GM12878 (cell line): Measurements from ENCODE around the gene PPP1R2.

Experiments
- MYC ChIP-seq: IDR thresholded peaks from 2 replicates; pipeline ENCODE4 v1.6.1; 2011; ENCODE audit warnings: mild to moderate bottlenecking, low read length, moderate library complexity, inconsistent platforms; ENCODE audit not compliant: insufficient read depth, insufficient replicate concordance, insufficient read length, severe bottlenecking
- NBN ChIP-seq: fragments of 450-650 bp; IDR thresholded peaks from 2 replicates; pipeline ENCODE4 v1.6.1; 2016
- RB1 ChIP-seq: fragments of 450-650 bp; formaldehyde crosslinking; IDR thresholded peaks from 2 replicates; pipeline ENCODE4 v1.6.1; 2017; ENCODE audit warnings: mild to moderate bottlenecking, borderline replicate concordance
- SIX5 ChIP-seq: IDR thresholded peaks from 2 replicates; pipeline ENCODE4 v1.6.1; 2011; ENCODE audit warnings: mild to moderate bottlenecking, low read depth, low read length, moderate library complexity; ENCODE audit not compliant: severe bottlenecking
- SP1 ChIP-seq: IDR thresholded peaks from one replicate; pipeline ENCODE4 v1.6.1; 2011; ENCODE audit warnings: low read depth, low read length
- ZNF274 ChIP-seq: IDR thresholded peaks from one replicate; pipeline ENCODE4 v1.8.0; 2011; ENCODE audit not compliant: insufficient read length, insufficient read depth
- ZNF384 ChIP-seq: IDR thresholded peaks from 2 replicates; pipeline ENCODE4 v1.6.1; 2012; ENCODE audit warnings: low read depth, mild to moderate bottlenecking, low read length, improper control_type of control experiment, borderline replicate concordance
- TF ChIP-seq, protein P1 (sequence below): fragments of 450-650 bp; IDR thresholded peaks from 2 replicates; pipeline ENCODE4 v1.6.1; 2017; ENCODE audit warnings: antibody characterized with exemption, mild to moderate bottlenecking, moderate library complexity
- TF ChIP-seq, protein P2 (sequence below), 3 experiments: IDR thresholded peaks in 2 of 3; conservative IDR thresholded peaks in 1 of 3; 2 replicates each; pipeline ENCODE4 v1.5.1; 2011; ENCODE audit warnings: low read depth in 3 of 3, low read length in 3 of 3, mild to moderate bottlenecking in 3 of 3, control low read depth in 2 of 3, moderate library complexity in 2 of 3, inconsistent platforms in 1 of 3, mixed read lengths in 1 of 3; ENCODE audit not compliant: control insufficient read depth in 2 of 3, insufficient read depth in 1 of 3; ENCODE audit errors: extremely low read depth in 1 of 3
- TF ChIP-seq, protein P3 (sequence below): IDR thresholded peaks from 2 replicates; pipeline ENCODE4 v1.6.1; 2012; ENCODE audit warnings: mild to moderate bottlenecking, low read depth, low read length
- TF ChIP-seq, protein P4 (sequence below): fragments of 450-650 bp; IDR thresholded peaks from 2 replicates; pipeline ENCODE4 v1.6.1; 2014; ENCODE audit warnings: mild to moderate bottlenecking
- TF ChIP-seq, protein P5 (sequence below): fragments of 450-650 bp; formaldehyde crosslinking; IDR thresholded peaks from 2 replicates; pipeline ENCODE4 v1.5.0; 2022; ENCODE audit warnings: mild to moderate bottlenecking, missing genetic modification characterization
- TF ChIP-seq, protein P6 (sequence below): fragments of 450-650 bp; IDR thresholded peaks from 2 replicates; pipeline ENCODE4 v1.6.1; 2016; ENCODE audit warnings: mild to moderate bottlenecking

DNA sequence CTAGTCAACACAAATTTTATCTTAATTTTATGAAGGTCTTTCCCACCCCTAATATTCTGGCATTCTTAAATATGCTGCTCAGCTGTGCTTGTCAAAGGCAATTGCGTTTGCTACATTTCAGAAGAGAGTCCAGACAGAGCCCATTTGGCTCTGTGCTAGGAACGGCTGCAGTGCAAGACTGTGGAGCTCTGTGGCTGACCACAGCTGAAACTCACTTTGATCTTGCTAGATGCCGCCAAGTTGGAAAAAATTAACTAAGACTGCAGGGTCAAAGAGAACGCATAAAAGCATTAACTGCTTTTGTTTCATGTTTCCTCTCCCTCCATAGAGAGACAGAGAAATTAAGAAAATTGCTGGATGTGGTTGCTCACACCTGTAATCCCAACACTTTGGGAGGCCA lies 7.6 kb upstream of the PPP1R2 start:
- TF ChIP-seq, protein P1, sequence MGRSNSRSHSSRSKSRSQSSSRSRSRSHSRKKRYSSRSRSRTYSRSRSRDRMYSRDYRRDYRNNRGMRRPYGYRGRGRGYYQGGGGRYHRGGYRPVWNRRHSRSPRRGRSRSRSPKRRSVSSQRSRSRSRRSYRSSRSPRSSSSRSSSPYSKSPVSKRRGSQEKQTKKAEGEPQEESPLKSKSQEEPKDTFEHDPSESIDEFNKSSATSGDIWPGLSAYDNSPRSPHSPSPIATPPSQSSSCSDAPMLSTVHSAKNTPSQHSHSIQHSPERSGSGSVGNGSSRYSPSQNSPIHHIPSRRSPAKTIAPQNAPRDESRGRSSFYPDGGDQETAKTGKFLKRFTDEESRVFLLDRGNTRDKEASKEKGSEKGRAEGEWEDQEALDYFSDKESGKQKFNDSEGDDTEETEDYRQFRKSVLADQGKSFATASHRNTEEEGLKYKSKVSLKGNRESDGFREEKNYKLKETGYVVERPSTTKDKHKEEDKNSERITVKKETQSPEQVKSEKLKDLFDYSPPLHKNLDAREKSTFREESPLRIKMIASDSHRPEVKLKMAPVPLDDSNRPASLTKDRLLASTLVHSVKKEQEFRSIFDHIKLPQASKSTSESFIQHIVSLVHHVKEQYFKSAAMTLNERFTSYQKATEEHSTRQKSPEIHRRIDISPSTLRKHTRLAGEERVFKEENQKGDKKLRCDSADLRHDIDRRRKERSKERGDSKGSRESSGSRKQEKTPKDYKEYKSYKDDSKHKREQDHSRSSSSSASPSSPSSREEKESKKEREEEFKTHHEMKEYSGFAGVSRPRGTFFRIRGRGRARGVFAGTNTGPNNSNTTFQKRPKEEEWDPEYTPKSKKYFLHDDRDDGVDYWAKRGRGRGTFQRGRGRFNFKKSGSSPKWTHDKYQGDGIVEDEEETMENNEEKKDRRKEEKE, result no peak
- TF ChIP-seq, protein P2, sequence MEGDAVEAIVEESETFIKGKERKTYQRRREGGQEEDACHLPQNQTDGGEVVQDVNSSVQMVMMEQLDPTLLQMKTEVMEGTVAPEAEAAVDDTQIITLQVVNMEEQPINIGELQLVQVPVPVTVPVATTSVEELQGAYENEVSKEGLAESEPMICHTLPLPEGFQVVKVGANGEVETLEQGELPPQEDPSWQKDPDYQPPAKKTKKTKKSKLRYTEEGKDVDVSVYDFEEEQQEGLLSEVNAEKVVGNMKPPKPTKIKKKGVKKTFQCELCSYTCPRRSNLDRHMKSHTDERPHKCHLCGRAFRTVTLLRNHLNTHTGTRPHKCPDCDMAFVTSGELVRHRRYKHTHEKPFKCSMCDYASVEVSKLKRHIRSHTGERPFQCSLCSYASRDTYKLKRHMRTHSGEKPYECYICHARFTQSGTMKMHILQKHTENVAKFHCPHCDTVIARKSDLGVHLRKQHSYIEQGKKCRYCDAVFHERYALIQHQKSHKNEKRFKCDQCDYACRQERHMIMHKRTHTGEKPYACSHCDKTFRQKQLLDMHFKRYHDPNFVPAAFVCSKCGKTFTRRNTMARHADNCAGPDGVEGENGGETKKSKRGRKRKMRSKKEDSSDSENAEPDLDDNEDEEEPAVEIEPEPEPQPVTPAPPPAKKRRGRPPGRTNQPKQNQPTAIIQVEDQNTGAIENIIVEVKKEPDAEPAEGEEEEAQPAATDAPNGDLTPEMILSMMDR (IDR thresholded peaks at IDR 0.05 in 2 of 3, conservative IDR thresholded peaks at IDR 0.05 in 1 of 3; ENCODE audit: control insufficient read depth in 2 of 3, extremely low read depth in 1 of 3, insufficient read depth in 1 of 3, low read depth in 3 of 3, low read length in 3 of 3), result no peak
- TF ChIP-seq, protein P3, sequence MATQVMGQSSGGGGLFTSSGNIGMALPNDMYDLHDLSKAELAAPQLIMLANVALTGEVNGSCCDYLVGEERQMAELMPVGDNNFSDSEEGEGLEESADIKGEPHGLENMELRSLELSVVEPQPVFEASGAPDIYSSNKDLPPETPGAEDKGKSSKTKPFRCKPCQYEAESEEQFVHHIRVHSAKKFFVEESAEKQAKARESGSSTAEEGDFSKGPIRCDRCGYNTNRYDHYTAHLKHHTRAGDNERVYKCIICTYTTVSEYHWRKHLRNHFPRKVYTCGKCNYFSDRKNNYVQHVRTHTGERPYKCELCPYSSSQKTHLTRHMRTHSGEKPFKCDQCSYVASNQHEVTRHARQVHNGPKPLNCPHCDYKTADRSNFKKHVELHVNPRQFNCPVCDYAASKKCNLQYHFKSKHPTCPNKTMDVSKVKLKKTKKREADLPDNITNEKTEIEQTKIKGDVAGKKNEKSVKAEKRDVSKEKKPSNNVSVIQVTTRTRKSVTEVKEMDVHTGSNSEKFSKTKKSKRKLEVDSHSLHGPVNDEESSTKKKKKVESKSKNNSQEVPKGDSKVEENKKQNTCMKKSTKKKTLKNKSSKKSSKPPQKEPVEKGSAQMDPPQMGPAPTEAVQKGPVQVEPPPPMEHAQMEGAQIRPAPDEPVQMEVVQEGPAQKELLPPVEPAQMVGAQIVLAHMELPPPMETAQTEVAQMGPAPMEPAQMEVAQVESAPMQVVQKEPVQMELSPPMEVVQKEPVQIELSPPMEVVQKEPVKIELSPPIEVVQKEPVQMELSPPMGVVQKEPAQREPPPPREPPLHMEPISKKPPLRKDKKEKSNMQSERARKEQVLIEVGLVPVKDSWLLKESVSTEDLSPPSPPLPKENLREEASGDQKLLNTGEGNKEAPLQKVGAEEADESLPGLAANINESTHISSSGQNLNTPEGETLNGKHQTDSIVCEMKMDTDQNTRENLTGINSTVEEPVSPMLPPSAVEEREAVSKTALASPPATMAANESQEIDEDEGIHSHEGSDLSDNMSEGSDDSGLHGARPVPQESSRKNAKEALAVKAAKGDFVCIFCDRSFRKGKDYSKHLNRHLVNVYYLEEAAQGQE, result no peak
- TF ChIP-seq, protein P4, sequence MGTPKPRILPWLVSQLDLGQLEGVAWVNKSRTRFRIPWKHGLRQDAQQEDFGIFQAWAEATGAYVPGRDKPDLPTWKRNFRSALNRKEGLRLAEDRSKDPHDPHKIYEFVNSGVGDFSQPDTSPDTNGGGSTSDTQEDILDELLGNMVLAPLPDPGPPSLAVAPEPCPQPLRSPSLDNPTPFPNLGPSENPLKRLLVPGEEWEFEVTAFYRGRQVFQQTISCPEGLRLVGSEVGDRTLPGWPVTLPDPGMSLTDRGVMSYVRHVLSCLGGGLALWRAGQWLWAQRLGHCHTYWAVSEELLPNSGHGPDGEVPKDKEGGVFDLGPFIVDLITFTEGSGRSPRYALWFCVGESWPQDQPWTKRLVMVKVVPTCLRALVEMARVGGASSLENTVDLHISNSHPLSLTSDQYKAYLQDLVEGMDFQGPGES, result no peak
- TF ChIP-seq ZNF274 (no peak), NBN (no peak), RB1 (no peak), MYC (no peak), ZNF384 (no peak), SIX5 (no peak), SP1 (no peak)
- TF ChIP-seq, protein P5, sequence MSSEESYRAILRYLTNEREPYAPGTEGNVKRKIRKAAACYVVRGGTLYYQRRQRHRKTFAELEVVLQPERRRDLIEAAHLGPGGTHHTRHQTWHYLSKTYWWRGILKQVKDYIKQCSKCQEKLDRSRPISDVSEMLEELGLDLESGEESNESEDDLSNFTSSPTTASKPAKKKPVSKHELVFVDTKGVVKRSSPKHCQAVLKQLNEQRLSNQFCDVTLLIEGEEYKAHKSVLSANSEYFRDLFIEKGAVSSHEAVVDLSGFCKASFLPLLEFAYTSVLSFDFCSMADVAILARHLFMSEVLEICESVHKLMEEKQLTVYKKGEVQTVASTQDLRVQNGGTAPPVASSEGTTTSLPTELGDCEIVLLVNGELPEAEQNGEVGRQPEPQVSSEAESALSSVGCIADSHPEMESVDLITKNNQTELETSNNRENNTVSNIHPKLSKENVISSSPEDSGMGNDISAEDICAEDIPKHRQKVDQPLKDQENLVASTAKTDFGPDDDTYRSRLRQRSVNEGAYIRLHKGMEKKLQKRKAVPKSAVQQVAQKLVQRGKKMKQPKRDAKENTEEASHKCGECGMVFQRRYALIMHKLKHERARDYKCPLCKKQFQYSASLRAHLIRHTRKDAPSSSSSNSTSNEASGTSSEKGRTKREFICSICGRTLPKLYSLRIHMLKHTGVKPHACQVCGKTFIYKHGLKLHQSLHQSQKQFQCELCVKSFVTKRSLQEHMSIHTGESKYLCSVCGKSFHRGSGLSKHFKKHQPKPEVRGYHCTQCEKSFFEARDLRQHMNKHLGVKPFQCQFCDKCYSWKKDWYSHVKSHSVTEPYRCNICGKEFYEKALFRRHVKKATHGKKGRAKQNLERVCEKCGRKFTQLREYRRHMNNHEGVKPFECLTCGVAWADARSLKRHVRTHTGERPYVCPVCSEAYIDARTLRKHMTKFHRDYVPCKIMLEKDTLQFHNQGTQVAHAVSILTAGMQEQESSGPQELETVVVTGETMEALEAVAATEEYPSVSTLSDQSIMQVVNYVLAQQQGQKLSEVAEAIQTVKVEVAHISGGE (CRISPR knock-in tag), result no peak
- TF ChIP-seq, protein P6, sequence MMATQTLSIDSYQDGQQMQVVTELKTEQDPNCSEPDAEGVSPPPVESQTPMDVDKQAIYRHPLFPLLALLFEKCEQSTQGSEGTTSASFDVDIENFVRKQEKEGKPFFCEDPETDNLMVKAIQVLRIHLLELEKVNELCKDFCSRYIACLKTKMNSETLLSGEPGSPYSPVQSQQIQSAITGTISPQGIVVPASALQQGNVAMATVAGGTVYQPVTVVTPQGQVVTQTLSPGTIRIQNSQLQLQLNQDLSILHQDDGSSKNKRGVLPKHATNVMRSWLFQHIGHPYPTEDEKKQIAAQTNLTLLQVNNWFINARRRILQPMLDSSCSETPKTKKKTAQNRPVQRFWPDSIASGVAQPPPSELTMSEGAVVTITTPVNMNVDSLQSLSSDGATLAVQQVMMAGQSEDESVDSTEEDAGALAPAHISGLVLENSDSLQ, result no peak
